Measurements from ENCODE around the gene OR6C3. TPM values are rescaled to one million over a fixed set of nuclear protein-coding genes. Genes with fewer than 3 reads are reported as not detected.

The OR6C3 gene
- polyA plus RNA-seq, 1 of the 3 experiments (the other 2 are of a cell fraction) = not detected

GRCh38 chr12:55314043-55314442 lies 16.5 kb upstream of the OR6C3 start, which contains the start of gene OR6C1:
OR6C1 (plus strand) TSS chr12:55314343; CDS start chr12:55320600, 6,257 bp downstream.
- no peaks in the 10 kb centered on the region for H3K9me2 ChIP-seq
- no peak within 1 kb of the TSS for H3K4me2 ChIP-seq
- H3K36me3 ChIP-seq (replicated peaks in 1 of 2; ENCODE audit: control insufficient read depth in 1 of 2, insufficient read depth in 2 of 2, low read length in 1 of 2) = no peaks in the 10 kb centered on the region
- H3K27me3 ChIP-seq (ENCODE audit: insufficient read depth) = no peaks in the 10 kb centered on the region
- H2AFZ ChIP-seq (ENCODE audit: low read depth) = no peak within 1 kb of the TSS
- H3K79me2 ChIP-seq (ENCODE audit: insufficient read depth) = no peaks in the 10 kb centered on the region
- H3K27ac ChIP-seq (ENCODE audit: low read depth in 2 of 2, low read length in 1 of 2) = no peak within 1 kb of the TSS
- TF ChIP-seq FOXM1 (IDR thresholded peaks at IDR 0.05; ENCODE audit: low read depth) (no peak), TAF1 (IDR thresholded peaks at IDR 0.05; ENCODE audit: borderline replicate concordance, low read depth, low read length) (no peak), ZBTB33 (IDR thresholded peaks at IDR 0.05; ENCODE audit: borderline replicate concordance, low read depth) (no peak), EP300 (IDR thresholded peaks at IDR 0.05; ENCODE audit: borderline replicate concordance in 1 of 2, low read depth in 1 of 2, low read length in 1 of 2) (no peak), MAX (IDR thresholded peaks at IDR 0.05; ENCODE audit: low read depth) (no peak), JUND (IDR thresholded peaks at IDR 0.05) (no peak), ELF1 (IDR thresholded peaks at IDR 0.05) (no peak), GATA2 (CRISPR knock-in tag; IDR thresholded peaks at IDR 0.05) (no peak), TEAD4 (IDR thresholded peaks at IDR 0.05; ENCODE audit: borderline replicate concordance, insufficient read depth) (no peak), POLR2AphosphoS5 (IDR thresholded peaks at IDR 0.05; ENCODE audit: low read depth, low read length) (no peak), RFX5 (IDR thresholded peaks at IDR 0.05; ENCODE audit: low read length) (no peak), SMC3 (IDR thresholded peaks at IDR 0.05; ENCODE audit: low read depth, low read length) (no peak), RAD21 (IDR thresholded peaks at IDR 0.05; ENCODE audit: low read length) (no peak), MEF2A (IDR thresholded peaks at IDR 0.05; ENCODE audit: borderline replicate concordance, low read depth) (no peak), NFIC (IDR thresholded peaks at IDR 0.05; ENCODE audit: borderline replicate concordance) (no peak), TCF12 (IDR thresholded peaks at IDR 0.05) (no peak), REST (IDR thresholded peaks at IDR 0.05; ENCODE audit: low read depth, low read length) (no peak)
- TF ChIP-seq, protein P1, sequence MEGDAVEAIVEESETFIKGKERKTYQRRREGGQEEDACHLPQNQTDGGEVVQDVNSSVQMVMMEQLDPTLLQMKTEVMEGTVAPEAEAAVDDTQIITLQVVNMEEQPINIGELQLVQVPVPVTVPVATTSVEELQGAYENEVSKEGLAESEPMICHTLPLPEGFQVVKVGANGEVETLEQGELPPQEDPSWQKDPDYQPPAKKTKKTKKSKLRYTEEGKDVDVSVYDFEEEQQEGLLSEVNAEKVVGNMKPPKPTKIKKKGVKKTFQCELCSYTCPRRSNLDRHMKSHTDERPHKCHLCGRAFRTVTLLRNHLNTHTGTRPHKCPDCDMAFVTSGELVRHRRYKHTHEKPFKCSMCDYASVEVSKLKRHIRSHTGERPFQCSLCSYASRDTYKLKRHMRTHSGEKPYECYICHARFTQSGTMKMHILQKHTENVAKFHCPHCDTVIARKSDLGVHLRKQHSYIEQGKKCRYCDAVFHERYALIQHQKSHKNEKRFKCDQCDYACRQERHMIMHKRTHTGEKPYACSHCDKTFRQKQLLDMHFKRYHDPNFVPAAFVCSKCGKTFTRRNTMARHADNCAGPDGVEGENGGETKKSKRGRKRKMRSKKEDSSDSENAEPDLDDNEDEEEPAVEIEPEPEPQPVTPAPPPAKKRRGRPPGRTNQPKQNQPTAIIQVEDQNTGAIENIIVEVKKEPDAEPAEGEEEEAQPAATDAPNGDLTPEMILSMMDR (IDR thresholded peaks at IDR 0.05) = no peak
- TF ChIP-seq, protein P2, sequence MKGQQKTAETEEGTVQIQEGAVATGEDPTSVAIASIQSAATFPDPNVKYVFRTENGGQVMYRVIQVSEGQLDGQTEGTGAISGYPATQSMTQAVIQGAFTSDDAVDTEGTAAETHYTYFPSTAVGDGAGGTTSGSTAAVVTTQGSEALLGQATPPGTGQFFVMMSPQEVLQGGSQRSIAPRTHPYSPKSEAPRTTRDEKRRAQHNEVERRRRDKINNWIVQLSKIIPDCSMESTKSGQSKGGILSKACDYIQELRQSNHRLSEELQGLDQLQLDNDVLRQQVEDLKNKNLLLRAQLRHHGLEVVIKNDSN (IDR thresholded peaks at IDR 0.05; ENCODE audit: borderline replicate concordance, low read depth) = no peak
- TF ChIP-seq, protein P3, sequence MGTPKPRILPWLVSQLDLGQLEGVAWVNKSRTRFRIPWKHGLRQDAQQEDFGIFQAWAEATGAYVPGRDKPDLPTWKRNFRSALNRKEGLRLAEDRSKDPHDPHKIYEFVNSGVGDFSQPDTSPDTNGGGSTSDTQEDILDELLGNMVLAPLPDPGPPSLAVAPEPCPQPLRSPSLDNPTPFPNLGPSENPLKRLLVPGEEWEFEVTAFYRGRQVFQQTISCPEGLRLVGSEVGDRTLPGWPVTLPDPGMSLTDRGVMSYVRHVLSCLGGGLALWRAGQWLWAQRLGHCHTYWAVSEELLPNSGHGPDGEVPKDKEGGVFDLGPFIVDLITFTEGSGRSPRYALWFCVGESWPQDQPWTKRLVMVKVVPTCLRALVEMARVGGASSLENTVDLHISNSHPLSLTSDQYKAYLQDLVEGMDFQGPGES (IDR thresholded peaks at IDR 0.05; ENCODE audit: low read depth, low read length) = no peak
- ChIA-PET POLR2A (no interaction called here), CTCF (no interaction called here)
- no peak within 1 kb of the TSS for H3K4me3 ChIP-seq (ENCODE audit: low read depth in 2 of 2, low read length in 1 of 2)
- no peaks in the 10 kb centered on the region for H3K9me3 ChIP-seq
- no peaks in the 10 kb centered on the region for H3F3A ChIP-seq (replicated peaks; ENCODE audit: insufficient read depth)
- DNase-seq = no peak
- no peaks in the 10 kb centered on the region for H3K4me1 ChIP-seq (ENCODE audit: control insufficient read depth in 1 of 2, insufficient read depth in 2 of 2, low read depth in 1 of 2, low read length in 1 of 2)
- H3K9ac ChIP-seq = no peak within 1 kb of the TSS
- 1% methylated on average over 2 of the region's 2 CpGs for WGBS (ENCODE audit: low lambda C conversion rate)
- no peaks in the 10 kb centered on the region for H4K20me1 ChIP-seq (ENCODE audit: insufficient read depth)

Data from SK-N-SH (cell line).